GM21390 (cell line): ENCODE data around the gene ASGR1.

ENCODE experiments used
- ATAC-seq: cut with Tn5 transposase; IDR thresholded peaks from one replicate; pipeline ENCODE4 v1.9.1; 2021; ENCODE audit not compliant: unreplicated experiment

Gene ASGR1

DNA sequence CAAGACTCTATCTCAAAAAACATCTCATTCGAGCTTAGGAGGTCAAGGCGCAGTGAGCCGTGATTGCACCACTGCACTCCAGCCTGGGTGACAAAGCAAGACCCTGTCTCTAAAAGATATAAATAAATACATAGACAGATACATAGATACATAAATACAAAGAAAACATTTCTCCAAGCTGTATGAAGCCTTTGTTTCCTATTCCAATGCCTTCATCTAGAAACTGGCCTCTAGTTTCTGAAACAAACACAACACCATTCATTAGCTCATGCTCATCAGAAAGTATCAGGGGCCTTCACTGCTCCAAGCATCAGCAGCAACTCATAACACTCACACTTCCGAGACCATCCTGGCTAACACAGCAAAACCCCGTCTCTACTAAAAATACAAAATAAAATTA, 54.2 kb downstream of the ASGR1 start:
- no peak for ATAC-seq

DNA sequence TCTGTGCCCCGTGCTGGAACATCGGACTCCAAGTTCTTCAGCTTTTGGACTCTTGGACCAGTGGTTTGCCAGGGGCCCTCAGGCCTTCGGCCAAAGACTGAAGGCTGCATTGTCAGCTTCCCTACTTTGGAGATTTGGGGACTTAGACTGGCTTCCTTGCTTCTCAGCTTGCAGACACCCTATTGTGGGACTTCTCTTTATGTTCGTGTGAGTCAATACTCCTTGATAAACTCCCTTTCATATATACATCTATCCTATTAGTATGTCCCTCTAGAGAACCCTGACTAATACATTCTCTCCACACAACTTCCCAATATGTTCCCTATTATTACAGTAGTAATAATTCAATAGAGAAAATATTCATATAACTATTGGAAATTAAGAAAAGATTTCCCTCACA, 55.3 kb downstream of the ASGR1 start:
- no peak for ATAC-seq
